ENCODE measurements around the gene CEACAM18. TPM values are rescaled to one million over a fixed set of nuclear protein-coding genes. Genes with fewer than 3 reads are reported as not detected.

Gene CEACAM18
- polyA plus RNA-seq, 2 of the 4 experiments (the other 2 are of a cell fraction) = not detected

DNA sequence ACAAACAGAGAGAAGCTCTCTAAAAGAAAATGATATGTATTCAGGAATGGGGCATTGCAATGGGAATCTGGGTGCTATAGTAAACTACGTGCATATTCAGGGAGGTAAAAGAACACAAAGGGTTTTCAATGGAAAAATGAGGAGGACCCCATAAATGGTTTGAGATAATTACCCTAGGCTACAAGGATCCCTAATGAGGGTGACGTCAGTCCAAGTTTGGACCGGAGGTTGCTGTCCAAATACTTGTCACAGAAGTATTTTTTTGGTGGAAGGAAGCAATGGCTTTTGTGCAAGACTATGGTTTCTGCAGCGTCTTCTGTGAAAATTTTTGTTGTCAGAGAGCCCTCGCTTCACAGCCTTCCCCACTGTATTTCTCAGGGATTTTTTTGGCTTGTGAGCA lies 995 bp upstream of the CEACAM18 start:
- WGBS (ENCODE audit: missing lambda C conversion rate) = 41% methylated on average over 5 of the region's 5 CpGs
- no peak for TF ChIP-seq ZSCAN20 (CRISPR knock-in tag; IDR thresholded peaks at IDR 0.05)
- no peak overlapping the region for H3K4me2 ChIP-seq
- CTCF ChIA-PET = interaction anchor here (7.8 kb wide), 1 partner anchor 182 kb away, joined by 72 read pairs; no protein-coding TSS in a partner anchor
- DNase-seq (ENCODE audit: low read depth in 1 of 2, low spot score in 1 of 2) (no peak), ATAC-seq (no peak), FAIRE-seq (no peak)
- peaks cover 13% of the 10 kb centered on the region; the same call in 2 of the 3 replicates for H3K4me1 ChIP-seq
- POLR2A ChIA-PET = no interaction called here
- no peak overlapping the region for H3K4me3 ChIP-seq
- no peak overlapping the region for H3K27ac ChIP-seq
- peaks cover 24% of the 10 kb centered on the region for H3K9me3 ChIP-seq

DNA sequence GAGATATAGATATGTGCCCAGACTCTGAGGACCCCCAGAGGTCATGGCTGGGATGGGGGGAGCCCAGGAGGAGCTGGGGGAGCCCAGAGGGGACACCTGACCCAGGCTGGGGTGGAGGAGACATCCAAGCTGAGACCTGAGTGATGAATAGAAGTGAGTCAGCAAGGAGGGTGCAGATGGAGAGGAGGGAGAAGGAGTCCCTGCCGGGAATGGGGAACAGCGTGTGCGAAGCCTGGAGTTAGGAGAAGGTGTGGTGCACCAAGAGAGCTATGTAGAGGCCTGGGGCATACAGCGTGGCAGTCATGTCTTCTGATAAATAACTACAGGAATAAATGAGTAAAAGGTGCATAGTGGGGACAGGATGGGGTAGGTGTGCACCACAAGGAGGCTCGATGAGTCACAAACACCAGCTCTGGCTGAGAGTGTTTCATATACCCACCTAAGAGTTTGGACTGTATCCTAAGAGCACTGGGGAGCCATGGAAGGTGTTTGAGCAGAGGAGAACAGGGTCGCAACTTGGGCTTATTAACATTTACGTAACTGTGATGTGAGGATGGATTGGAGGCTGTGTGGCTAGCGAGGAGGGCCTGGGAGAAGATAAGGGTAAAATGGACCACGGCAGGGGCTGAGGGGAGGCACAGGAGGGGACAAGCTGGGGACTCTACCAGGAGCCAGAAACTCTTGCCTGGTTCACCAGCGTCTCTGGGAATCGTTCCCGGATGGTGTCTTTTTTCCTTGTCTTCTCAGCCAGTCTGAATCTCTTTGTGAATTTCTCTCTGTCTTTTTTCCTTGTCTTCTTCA lies 1.4 kb downstream of the CEACAM18 start:
- 42% methylated on average over 12 of the region's 12 CpGs for WGBS (ENCODE audit: missing lambda C conversion rate)
- no peak overlapping the region for H3K4me2 ChIP-seq
- H3K27ac ChIP-seq = no peak overlapping the region
- ChIA-PET POLR2A (no interaction called here), CTCF (interaction anchor here (0.5 to 1.6 kb wide), 2 partner anchors 101 to 177 kb away, joined by 3 to 4 read pairs; no protein-coding TSS in a partner anchor)
- DNase-seq (ENCODE audit: low read depth in 1 of 2, low spot score in 1 of 2) (no peak), FAIRE-seq (no peak), ATAC-seq (no peak)
- TF ChIP-seq HOXA7 (CRISPR knock-in tag; IDR thresholded peaks at IDR 0.05) (no peak), JUN (IDR thresholded peaks at IDR 0.05) (no peak), NFE2L2 (conservative IDR thresholded peaks at IDR 0.05; ENCODE audit: low read length) (no peak), ZC3H11A (IDR thresholded peaks at IDR 0.05) (no peak), ATOH8 (CRISPR knock-in tag; IDR thresholded peaks at IDR 0.05; ENCODE audit: low read depth) (no peak), E2F6 (IDR thresholded peaks at IDR 0.05; ENCODE audit: borderline replicate concordance, low read depth) (no peak), FOXS1 (CRISPR knock-in tag; IDR thresholded peaks at IDR 0.05) (no peak), CHD4 (IDR thresholded peaks at IDR 0.05; ENCODE audit: borderline replicate concordance) (no peak)
- TF ChIP-seq, protein P1, sequence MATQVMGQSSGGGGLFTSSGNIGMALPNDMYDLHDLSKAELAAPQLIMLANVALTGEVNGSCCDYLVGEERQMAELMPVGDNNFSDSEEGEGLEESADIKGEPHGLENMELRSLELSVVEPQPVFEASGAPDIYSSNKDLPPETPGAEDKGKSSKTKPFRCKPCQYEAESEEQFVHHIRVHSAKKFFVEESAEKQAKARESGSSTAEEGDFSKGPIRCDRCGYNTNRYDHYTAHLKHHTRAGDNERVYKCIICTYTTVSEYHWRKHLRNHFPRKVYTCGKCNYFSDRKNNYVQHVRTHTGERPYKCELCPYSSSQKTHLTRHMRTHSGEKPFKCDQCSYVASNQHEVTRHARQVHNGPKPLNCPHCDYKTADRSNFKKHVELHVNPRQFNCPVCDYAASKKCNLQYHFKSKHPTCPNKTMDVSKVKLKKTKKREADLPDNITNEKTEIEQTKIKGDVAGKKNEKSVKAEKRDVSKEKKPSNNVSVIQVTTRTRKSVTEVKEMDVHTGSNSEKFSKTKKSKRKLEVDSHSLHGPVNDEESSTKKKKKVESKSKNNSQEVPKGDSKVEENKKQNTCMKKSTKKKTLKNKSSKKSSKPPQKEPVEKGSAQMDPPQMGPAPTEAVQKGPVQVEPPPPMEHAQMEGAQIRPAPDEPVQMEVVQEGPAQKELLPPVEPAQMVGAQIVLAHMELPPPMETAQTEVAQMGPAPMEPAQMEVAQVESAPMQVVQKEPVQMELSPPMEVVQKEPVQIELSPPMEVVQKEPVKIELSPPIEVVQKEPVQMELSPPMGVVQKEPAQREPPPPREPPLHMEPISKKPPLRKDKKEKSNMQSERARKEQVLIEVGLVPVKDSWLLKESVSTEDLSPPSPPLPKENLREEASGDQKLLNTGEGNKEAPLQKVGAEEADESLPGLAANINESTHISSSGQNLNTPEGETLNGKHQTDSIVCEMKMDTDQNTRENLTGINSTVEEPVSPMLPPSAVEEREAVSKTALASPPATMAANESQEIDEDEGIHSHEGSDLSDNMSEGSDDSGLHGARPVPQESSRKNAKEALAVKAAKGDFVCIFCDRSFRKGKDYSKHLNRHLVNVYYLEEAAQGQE (IDR thresholded peaks at IDR 0.05) = no peak
- TF ChIP-seq, protein P2, sequence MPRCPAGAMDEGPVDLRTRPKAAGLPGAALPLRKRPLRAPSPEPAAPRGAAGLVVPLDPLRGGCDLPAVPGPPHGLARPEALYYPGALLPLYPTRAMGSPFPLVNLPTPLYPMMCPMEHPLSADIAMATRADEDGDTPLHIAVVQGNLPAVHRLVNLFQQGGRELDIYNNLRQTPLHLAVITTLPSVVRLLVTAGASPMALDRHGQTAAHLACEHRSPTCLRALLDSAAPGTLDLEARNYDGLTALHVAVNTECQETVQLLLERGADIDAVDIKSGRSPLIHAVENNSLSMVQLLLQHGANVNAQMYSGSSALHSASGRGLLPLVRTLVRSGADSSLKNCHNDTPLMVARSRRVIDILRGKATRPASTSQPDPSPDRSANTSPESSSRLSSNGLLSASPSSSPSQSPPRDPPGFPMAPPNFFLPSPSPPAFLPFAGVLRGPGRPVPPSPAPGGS (IDR thresholded peaks at IDR 0.05) = no peak
- H3K9me3 ChIP-seq = peaks cover 18% of the 10 kb centered on the region
- no peak overlapping the region for H3K4me3 ChIP-seq
- H3K4me1 ChIP-seq = peaks cover 10% of the 10 kb centered on the region; the same call in 2 of the 3 replicates

GRCh38 chr19:51480590-51480989 lies 2.3 kb downstream of the CEACAM18 start:
- Histone ChIP-seq H3K9me3 (peaks cover 15% of the 10 kb centered on the region), H3K4me2 (no peak overlapping the region), H3K4me1 (peaks cover 1% of the 10 kb centered on the region; the same call in 1 of the 3 replicates), H3K27ac (no peak overlapping the region), H3K4me3 (no peak overlapping the region)
- CTCF ChIA-PET = interaction anchor here (0.9 to 2.5 kb wide), 4 partner anchors 7 to 177 kb away, joined by 3 to 14 read pairs (median 5); no protein-coding TSS in a partner anchor
- ATAC-seq (no peak; a peak in 1 of 6 replicates), FAIRE-seq (no peak), DNase-seq (ENCODE audit: low read depth in 1 of 2, low spot score in 1 of 2) (no peak)
- POLR2A ChIA-PET = no interaction called here
- no peak for TF ChIP-seq JUN (IDR thresholded peaks at IDR 0.05)
- TF ChIP-seq, protein P1 (IDR thresholded peaks at IDR 0.05) = peak; percentile 88
- WGBS (ENCODE audit: missing lambda C conversion rate) = 63% methylated on average over 8 of the region's 8 CpGs
